NCI-H1105 treated with DMSO at 0.1 percent for 48 hours (cell line): ENCODE data around the gene IL23R.

Experiments used
- DNase-seq: peaks from one replicate; lab custom pipeline; 2025; lab: John Stamatoyannopoulos, UW

Gene IL23R

DNA sequence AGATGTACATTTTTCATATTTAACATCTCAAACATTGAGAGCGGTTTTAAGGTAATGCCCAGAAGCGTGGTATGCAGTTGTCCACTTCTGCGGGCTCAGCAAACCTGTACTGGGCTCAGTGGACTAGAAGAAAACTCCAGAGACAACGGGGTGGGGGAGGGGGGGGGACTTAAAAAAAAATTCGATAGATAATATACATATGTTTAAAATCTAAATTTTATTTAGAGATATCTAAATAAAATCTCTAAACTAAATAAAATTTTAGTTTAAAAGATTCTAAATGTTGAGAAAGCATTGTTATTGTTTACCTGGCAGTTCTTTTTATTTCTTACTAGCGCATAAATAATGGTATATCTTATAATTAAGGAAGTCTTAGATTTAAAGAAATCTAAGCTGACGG lies 140.3 kb downstream of the IL23R start:
- no peak for DNase-seq

DNA sequence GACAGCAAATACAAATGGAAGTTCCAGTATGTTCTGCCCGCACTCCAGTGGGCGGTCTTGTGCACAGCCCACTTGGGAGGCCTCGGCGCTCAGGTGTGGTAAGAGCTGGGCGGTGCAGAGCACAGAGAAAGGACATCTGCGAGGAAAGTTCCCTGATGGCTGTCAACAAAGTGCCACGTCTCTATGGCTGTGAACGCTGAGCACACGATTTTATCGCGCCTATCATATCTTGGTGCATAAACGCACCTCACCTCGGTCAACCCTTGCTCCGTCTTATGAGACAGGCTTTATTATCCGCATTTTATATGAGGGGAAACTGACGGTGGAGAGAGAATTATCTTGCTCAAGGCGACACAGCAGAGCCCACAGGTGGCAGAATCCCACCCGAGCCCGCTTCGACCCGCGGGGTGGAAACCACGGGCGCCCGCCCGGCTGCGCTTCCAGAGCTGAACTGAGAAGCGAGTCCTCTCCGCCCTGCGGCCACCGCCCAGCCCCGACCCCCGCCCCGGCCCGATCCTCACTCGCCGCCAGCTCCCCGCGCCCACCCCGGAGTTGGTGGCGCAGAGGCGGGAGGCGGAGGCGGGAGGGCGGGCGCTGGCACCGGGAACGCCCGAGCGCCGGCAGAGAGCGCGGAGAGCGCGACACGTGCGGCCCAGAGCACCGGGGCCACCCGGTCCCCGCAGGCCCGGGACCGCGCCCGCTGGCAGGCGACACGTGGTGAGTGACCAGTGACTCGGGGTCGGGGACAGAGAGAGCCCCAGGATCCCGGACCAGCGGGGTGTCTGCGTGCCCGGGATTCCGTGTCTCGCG lies 141.2 kb downstream of the IL23R start, which contains the start of gene IL12RB2:
Gene IL12RB2 (plus strand): TSS at position 623 of the 810 bp plus-strand sequence. CDS start 12,496 bp downstream, outside the sequence.
- no peak for DNase-seq

DNA sequence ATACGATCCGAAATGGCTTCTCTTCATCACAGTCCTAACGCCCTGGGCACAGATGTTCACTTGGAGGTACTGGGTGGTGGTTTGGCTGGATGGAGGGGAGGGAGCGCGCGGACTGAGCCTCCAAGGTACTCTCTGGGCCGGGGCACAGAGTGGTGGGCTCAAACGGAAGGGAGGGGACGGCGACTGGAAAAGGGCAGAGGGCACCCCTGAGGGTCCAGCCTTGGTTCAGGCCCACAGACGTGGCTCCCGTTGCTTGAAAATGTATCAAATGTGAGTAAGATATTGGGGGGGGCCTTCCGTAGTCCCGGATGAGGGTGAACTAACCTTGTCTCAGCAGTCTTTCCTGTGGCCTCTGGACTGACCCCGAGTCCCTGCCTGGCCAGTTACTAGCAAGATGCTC lies 141.9 kb downstream of the IL23R start:
- DNase-seq, result no peak
